HEK293T (cell line): ENCODE results near the gene RDH12.

Source experiments
- BHLHE40 ChIP-seq: fragments of 450-650 bp; IDR thresholded peaks from 2 replicates; pipeline ENCODE4 v1.6.1; 2016; ENCODE audit warnings: mild to moderate bottlenecking, moderate library complexity, borderline replicate concordance
- FOXK2 ChIP-seq: fragments of 450-650 bp; IDR thresholded peaks from 2 replicates; pipeline ENCODE4 v1.6.1; 2016; ENCODE audit warnings: mild to moderate bottlenecking
- NFRKB ChIP-seq: fragments of 450-650 bp; IDR thresholded peaks from 2 replicates; pipeline ENCODE4 v1.6.1; 2016; ENCODE audit warnings: mild to moderate bottlenecking, moderate library complexity
- PKNOX1 ChIP-seq: fragments of 450-650 bp; IDR thresholded peaks from 2 replicates; pipeline ENCODE4 v1.6.1; 2016

DNA sequence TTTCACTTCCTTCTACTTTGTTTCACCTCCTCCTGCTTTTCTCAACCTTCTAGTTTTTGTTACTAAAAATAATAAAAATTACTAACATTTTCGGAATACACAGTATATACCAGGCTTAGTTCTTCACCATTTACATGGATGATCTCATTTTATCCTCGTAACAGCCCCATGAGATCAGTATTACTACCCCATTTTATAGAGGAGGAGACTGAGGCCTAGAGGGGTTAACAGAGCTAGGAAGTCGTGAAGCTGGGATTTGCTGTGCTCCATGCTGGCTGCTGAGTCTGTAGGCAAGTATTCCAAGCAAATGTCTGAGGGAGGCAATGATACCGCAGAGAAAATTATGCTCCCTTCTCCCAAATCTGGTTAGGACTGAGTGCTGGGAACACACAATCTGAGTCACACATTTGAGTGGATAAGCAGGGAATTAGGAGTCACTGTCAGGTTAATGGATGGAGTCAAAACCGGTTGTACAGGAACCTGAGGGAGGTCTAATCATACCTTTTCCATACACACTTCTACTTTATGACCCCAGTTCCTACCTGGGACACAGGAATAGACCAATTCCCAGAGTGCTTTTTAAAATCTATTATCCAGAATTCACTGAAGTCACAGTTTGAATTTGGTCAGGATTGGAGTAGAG is 63.6 kb downstream of the RDH12 start:
- TF ChIP-seq NFRKB: no peak
- no peak for TF ChIP-seq FOXK2
- no peak for TF ChIP-seq PKNOX1
- no peak for TF ChIP-seq BHLHE40
